Fibroblast of the aortic adventitia (primary cell): ENCODE data around the gene PTPRZ1. TPM values are rescaled to one million over a fixed set of nuclear protein-coding genes. Genes with fewer than 3 reads are reported as not detected.
A peak's percentile ranks its signal among the peaks of the same experiment; 100 is the strongest.

Experiments
- DNase-seq: peaks from one replicate; pipeline ENCODE4 v3.0.0-alpha.2; 2010; ENCODE audit warnings: low read depth
- H3K4me3 ChIP-seq: 2 replicates; pipeline ENCODE4 v1.5.1; 2011; ENCODE audit warnings: low read depth, mild to moderate bottlenecking, control low read depth, low read length, moderate library complexity
- total RNA-seq: library from RNA; depleted of rRNA; stranded (reverse); fragments of >200 nt; gene quantifications from 2 replicates; pipeline ENCODE4 v1.2.3, GENCODE V29; 2012; ENCODE audit warnings: low replicate concordance
- TF ChIP-seq, protein P1 (sequence below): IDR thresholded peaks from 2 replicates; pipeline ENCODE4 v1.5.1; 2011; ENCODE audit warnings: mild to moderate bottlenecking, low read length, control low read depth, inconsistent platforms; ENCODE audit not compliant: insufficient read depth

PTPRZ1 gene
- total RNA-seq, 1 donor: 0.72 TPM

DNA sequence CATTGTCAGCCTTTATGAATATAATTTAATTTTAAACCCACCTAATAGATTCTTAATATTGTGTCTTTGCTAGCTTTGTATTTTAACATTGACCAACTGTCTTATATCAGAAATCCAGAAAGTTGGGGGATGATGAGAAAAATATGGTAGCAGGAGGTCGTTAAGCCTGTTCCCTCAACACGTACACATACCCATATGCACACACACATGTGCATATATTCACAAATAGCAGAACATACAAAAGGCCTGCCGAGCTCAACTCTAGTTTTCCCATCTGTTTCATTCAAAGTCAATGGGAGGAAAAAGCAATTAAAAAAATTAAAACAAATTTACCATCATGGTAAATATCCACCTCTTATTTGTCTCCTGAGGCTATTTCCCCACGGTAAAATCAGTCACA lies 25.9 kb upstream of the PTPRZ1 start:
- no peak for DNase-seq
- TF ChIP-seq, protein P1, sequence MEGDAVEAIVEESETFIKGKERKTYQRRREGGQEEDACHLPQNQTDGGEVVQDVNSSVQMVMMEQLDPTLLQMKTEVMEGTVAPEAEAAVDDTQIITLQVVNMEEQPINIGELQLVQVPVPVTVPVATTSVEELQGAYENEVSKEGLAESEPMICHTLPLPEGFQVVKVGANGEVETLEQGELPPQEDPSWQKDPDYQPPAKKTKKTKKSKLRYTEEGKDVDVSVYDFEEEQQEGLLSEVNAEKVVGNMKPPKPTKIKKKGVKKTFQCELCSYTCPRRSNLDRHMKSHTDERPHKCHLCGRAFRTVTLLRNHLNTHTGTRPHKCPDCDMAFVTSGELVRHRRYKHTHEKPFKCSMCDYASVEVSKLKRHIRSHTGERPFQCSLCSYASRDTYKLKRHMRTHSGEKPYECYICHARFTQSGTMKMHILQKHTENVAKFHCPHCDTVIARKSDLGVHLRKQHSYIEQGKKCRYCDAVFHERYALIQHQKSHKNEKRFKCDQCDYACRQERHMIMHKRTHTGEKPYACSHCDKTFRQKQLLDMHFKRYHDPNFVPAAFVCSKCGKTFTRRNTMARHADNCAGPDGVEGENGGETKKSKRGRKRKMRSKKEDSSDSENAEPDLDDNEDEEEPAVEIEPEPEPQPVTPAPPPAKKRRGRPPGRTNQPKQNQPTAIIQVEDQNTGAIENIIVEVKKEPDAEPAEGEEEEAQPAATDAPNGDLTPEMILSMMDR: no peak
- H3K4me3 ChIP-seq: no peak overlapping the region

DNA sequence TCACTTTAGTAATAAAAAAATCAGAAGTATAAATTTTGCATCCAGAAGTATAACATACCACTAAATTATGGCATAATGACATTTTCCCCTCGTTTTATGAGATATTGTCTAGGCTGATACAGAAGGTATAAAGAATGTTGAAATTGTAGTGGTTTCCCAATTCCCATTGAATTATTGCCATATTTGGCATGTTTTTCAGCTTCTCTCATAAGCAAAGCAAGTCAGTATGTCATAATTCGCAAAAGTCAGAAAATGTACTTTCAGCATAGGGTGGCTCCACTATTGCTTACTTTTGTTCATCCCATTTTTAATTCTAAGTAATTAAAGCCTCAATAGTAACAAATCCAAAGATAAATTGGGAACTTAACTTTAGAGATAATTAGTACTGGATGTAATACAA lies 19.7 kb upstream of the PTPRZ1 start:
- H3K4me3 ChIP-seq: no peak overlapping the region
- TF ChIP-seq, protein P1: no peak
- peak; percentile 12 for DNase-seq

DNA sequence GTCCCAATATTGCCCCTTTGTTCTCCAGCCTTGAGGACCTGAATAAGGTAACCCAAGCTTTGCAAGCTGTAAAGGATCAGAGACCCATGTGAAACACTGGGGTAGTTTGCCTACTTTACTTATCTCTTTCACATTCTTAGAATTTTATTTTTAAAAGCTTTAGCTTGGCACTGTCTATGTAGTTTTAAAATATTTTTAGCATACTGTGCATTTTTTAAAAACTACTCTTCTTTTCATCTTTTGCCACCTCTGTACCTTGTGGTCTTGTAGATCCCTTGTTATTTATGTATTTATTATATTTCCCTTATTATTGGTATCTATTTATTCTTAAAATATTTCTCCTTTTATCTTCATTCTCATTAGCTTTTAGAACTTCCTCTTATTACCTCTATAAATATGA lies 12.0 kb upstream of the PTPRZ1 start:
- H3K4me3 ChIP-seq: no peak overlapping the region
- no peak for DNase-seq
- TF ChIP-seq, protein P1: no peak

DNA sequence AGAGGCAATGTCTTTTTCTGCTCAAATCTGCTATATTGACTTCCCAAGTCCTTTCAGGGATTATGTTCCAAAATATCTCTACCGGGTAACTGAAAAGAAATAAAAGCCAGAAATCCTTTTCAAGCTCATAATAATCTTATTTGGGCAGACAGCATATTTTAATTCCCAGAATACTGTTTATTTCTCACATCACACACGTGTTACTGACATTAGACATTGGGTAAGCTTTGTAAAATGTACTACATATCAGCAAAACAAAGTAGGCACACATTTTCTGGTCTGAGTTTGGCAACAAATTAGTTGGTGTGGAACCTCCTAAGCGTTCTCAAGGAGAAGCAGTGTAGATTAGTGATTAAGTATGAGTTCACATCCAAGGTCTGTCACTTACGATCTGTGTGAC lies 10.4 kb upstream of the PTPRZ1 start:
- TF ChIP-seq, protein P1: no peak
- no peak for DNase-seq
- H3K4me3 ChIP-seq: no peak overlapping the region

DNA sequence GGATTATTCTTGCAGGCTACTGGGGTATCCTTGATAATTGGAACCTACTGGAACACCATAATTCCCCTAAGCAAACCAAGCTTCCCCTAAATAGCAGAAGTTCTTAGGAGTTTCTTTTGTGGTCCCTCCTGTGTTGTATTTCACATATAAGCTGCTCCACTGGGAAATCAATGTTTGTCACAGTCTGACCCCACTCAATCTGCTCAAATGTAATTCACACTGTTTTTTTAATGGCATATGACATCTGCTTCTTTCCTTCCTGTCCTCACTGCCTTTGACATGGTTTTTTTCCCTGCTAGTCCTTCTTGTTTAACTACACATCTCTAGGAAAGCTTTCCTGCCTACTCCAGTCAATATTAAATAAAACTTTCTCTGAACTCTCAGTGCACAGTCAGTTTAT lies 1.8 kb upstream of the PTPRZ1 start:
- no peak for DNase-seq
- TF ChIP-seq, protein P1: no peak
- H3K4me3 ChIP-seq: no peak overlapping the region

DNA sequence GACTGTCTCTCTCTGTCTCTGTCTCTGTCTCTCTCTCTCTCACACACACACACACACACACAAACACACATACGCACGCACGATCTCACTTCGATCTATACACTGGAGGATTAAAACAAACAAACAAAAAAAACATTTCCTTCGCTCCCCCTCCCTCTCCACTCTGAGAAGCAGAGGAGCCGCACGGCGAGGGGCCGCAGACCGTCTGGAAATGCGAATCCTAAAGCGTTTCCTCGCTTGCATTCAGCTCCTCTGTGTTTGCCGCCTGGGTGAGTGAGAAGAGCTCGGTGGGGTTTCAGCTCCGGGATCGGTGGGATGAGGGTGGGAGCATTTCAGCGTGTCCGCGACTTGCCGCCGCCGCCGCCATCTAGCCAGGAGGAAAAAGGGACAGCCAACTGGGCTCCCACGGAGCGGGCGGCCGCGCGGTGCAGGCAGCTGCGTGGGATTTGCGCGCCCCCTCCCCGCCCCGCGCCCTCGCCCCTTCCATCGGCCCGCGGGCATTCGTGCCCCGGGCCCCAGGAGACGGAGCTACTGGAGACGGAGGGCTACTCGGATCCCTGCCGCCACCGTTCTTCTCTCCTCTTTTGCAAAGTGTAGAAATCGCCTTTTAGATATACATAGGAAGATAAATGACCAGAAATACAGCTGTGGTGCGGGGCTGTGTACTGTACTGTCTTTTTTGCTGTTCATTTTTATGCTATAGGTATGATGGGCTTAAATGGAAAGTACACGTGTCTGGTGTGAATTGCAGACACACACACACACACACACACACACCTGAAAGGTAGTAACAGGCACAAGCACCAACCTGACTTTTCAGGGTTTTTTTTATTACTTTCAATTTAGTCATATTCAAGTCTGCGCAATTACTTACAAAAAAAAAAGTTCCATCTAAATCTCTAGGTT lies 581 bp downstream of the PTPRZ1 start:
- DNase-seq: peak; percentile 24
- H3K4me3 ChIP-seq: peak overlapping the region; percentile 68
- TF ChIP-seq, protein P1: no peak
